Astrocyte (in vitro differentiated cells and primary cell): ENCODE measurements around the gene RAB39A. TPM values are rescaled to one million over a fixed set of nuclear protein-coding genes. Genes with fewer than 3 reads are reported as not detected.

Experiments used
- DNase-seq: peaks from one replicate; pipeline ENCODE4 v3.0.0-alpha.2; 2010; ENCODE audit warnings: low read depth
- FAIRE-seq: peaks from 2 replicates; lab custom pipeline; 2011; peaks lifted over from hg19 to GRCh38; lab: Jason Lieb, UNC
- H2AFZ ChIP-seq: 2 replicates; pipeline ENCODE4 v1.6.0; 2012; ENCODE audit warnings: low read depth, low read length, inconsistent platforms
- H3K27ac ChIP-seq: 2 replicates; pipeline ENCODE4 v1.5.1; 2011; ENCODE audit warnings: low read depth, low read length, inconsistent platforms
- H3K27me3 ChIP-seq: 2 replicates; pipeline ENCODE4 v1.6.0; 2011; ENCODE audit warnings: low read length, inconsistent platforms; ENCODE audit not compliant: insufficient read depth
- H3K36me3 ChIP-seq: 2 replicates; pipeline ENCODE4 v1.5.1; 2011; ENCODE audit warnings: low read length, inconsistent platforms; ENCODE audit not compliant: insufficient read depth
- H3K4me1 ChIP-seq: 2 replicates; pipeline ENCODE4 v1.5.1; 2011; ENCODE audit warnings: low read length, inconsistent platforms; ENCODE audit not compliant: insufficient read depth
- H3K4me2 ChIP-seq: 2 replicates; pipeline ENCODE4 v1.6.0; 2012; ENCODE audit warnings: low read length, inconsistent platforms
- H3K4me3 ChIP-seq: 2 replicates; pipeline ENCODE4 v1.5.1; 2011; ENCODE audit warnings: low read depth, mild to moderate bottlenecking, low read length, inconsistent platforms; ENCODE audit not compliant: insufficient read depth
- H3K79me2 ChIP-seq: 2 replicates; pipeline ENCODE4 v1.6.0; 2012; ENCODE audit warnings: mild to moderate bottlenecking, low read length, inconsistent platforms; ENCODE audit not compliant: insufficient read depth
- H3K9ac ChIP-seq: 2 replicates; pipeline ENCODE4 v1.6.0; 2012; ENCODE audit warnings: mild to moderate bottlenecking, low read length, inconsistent platforms
- H3K9me3 ChIP-seq: 2 replicates; pipeline ENCODE4 v1.5.1; 2012; ENCODE audit warnings: low read depth, mild to moderate bottlenecking, low read length, inconsistent platforms; ENCODE audit not compliant: insufficient read depth
- H4K20me1 ChIP-seq: 2 replicates; pipeline ENCODE4 v1.6.0; 2012; ENCODE audit warnings: low read length, inconsistent platforms; ENCODE audit not compliant: insufficient read depth
- H3K27ac Mint-ChIP-seq: one replicate; pipeline ENCODE4 v1.8.0; 2021; ENCODE audit warnings: mild to moderate bottlenecking, mixed read lengths; ENCODE audit not compliant: unreplicated experiment
- H3K27me3 Mint-ChIP-seq: one replicate; pipeline ENCODE4 v1.8.0; 2021; ENCODE audit warnings: low read depth, mixed read lengths; ENCODE audit not compliant: unreplicated experiment
- H3K36me3 Mint-ChIP-seq: one replicate; pipeline ENCODE4 v1.8.0; 2021; ENCODE audit warnings: low read depth, mixed read lengths; ENCODE audit not compliant: unreplicated experiment
- H3K4me1 Mint-ChIP-seq: one replicate; pipeline ENCODE4 v1.8.0; 2021; ENCODE audit warnings: low read depth, mixed read lengths; ENCODE audit not compliant: unreplicated experiment
- H3K4me3 Mint-ChIP-seq: one replicate; pipeline ENCODE4 v1.8.0; 2021; ENCODE audit warnings: mild to moderate bottlenecking, moderate library complexity, mixed read lengths; ENCODE audit not compliant: unreplicated experiment
- H3K9me3 Mint-ChIP-seq: one replicate; pipeline ENCODE4 v1.8.0; 2021; ENCODE audit warnings: mild to moderate bottlenecking, mixed read lengths; ENCODE audit not compliant: unreplicated experiment
- EZH2 ChIP-seq: IDR thresholded peaks from 2 replicates; pipeline ENCODE4 v1.6.1; 2012; ENCODE audit warnings: mild to moderate bottlenecking, low read length, inconsistent platforms; ENCODE audit not compliant: insufficient read depth
- total RNA-seq: library from RNA; stranded (reverse); gene quantifications from 2 replicates; pipeline ENCODE4 v1.2.1, GENCODE V29; 2021
- TF ChIP-seq, protein P1 (sequence below): IDR thresholded peaks from 2 replicates; pipeline ENCODE4 v1.5.1; 2011; ENCODE audit warnings: low read depth, mild to moderate bottlenecking, inconsistent platforms, low read length, moderate library complexity; ENCODE audit not compliant: insufficient read depth

RAB39A gene
- total RNA-seq, 1 donor from 2014 or later: 1.5 TPM

GRCh38 chr11:107999759-108000455 is 71.7 kb downstream of the RAB39A start:
- Histone ChIP-seq H3K4me2 (no peak overlapping the region), H4K20me1 (no peaks in the 10 kb centered on the region), H3K27me3 (no peaks in the 10 kb centered on the region), H3K36me3 (no peaks in the 10 kb centered on the region), H3K4me3 (no peak overlapping the region), H3K4me1 (no peaks in the 10 kb centered on the region), H3K9ac (no peak overlapping the region), H3K27ac (no peak overlapping the region), H3K79me2 (no peaks in the 10 kb centered on the region), H2AFZ (no peak overlapping the region), H3K9me3 (no peaks in the 10 kb centered on the region)
- Mint-ChIP-seq H3K4me3 (no peak overlapping the region), H3K4me1 (no peaks in the 10 kb centered on the region), H3K27me3 (peaks cover 3% of the 10 kb centered on the region), H3K36me3 (no peaks in the 10 kb centered on the region), H3K9me3 (no peaks in the 10 kb centered on the region), H3K27ac (peak overlapping the region; percentile 54)
- FAIRE-seq: no peak
- no peak for TF ChIP-seq EZH2
- TF ChIP-seq, protein P1, sequence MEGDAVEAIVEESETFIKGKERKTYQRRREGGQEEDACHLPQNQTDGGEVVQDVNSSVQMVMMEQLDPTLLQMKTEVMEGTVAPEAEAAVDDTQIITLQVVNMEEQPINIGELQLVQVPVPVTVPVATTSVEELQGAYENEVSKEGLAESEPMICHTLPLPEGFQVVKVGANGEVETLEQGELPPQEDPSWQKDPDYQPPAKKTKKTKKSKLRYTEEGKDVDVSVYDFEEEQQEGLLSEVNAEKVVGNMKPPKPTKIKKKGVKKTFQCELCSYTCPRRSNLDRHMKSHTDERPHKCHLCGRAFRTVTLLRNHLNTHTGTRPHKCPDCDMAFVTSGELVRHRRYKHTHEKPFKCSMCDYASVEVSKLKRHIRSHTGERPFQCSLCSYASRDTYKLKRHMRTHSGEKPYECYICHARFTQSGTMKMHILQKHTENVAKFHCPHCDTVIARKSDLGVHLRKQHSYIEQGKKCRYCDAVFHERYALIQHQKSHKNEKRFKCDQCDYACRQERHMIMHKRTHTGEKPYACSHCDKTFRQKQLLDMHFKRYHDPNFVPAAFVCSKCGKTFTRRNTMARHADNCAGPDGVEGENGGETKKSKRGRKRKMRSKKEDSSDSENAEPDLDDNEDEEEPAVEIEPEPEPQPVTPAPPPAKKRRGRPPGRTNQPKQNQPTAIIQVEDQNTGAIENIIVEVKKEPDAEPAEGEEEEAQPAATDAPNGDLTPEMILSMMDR: peak; percentile 50
- DNase-seq: peak; percentile 38

DNA sequence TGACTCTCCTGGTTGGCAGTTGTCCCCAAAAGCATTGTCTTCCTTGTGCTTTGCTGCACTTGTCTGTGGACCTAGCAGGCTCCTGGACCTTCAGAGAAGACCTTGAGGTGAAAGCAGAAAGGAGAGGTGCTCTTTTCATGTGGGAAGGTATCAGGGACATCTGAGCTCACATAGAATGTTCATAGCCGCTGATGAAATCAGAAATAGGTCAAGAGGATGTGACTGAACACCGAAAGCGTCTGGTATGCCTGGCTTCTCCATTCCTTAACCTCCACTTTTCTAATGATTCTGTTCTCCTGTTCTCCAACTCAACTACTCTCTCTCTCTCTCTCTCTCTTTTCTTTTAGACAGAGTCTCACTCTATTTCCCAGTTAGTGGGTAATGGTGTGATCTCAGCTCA is 74.2 kb downstream of the RAB39A start:
- H3K36me3 ChIP-seq: no peaks in the 10 kb centered on the region
- no peaks in the 10 kb centered on the region for H3K27me3 ChIP-seq
- H3K9ac ChIP-seq: no peak overlapping the region
- no peaks in the 10 kb centered on the region for H4K20me1 ChIP-seq
- no peaks in the 10 kb centered on the region for H3K9me3 Mint-ChIP-seq
- DNase-seq (no peak), FAIRE-seq (no peak)
- no peak overlapping the region for H3K27ac Mint-ChIP-seq
- H3K4me3 Mint-ChIP-seq: no peak overlapping the region
- no peaks in the 10 kb centered on the region for H3K4me1 Mint-ChIP-seq
- H3K36me3 Mint-ChIP-seq: no peaks in the 10 kb centered on the region
- H3K4me3 ChIP-seq: no peak overlapping the region
- H3K9me3 ChIP-seq: no peaks in the 10 kb centered on the region
- H3K79me2 ChIP-seq: no peaks in the 10 kb centered on the region
- no peak overlapping the region for H3K27ac ChIP-seq
- H3K4me1 ChIP-seq: no peaks in the 10 kb centered on the region
- no peak for TF ChIP-seq EZH2
- TF ChIP-seq, protein P1: no peak
- H2AFZ ChIP-seq: no peak overlapping the region
- H3K27me3 Mint-ChIP-seq: peaks cover 3% of the 10 kb centered on the region
- no peak overlapping the region for H3K4me2 ChIP-seq

GRCh38 chr11:108003623-108004022 is 75.4 kb downstream of the RAB39A start:
- no peak overlapping the region for H3K4me3 Mint-ChIP-seq
- no peak overlapping the region for H2AFZ ChIP-seq
- no peak overlapping the region for H3K4me3 ChIP-seq
- no peaks in the 10 kb centered on the region for H3K9me3 ChIP-seq
- TF ChIP-seq EZH2: no peak
- TF ChIP-seq, protein P1: no peak
- no peak overlapping the region for H3K27ac Mint-ChIP-seq
- H3K4me1 ChIP-seq: no peaks in the 10 kb centered on the region
- H3K9me3 Mint-ChIP-seq: no peaks in the 10 kb centered on the region
- no peaks in the 10 kb centered on the region for H3K79me2 ChIP-seq
- DNase-seq (no peak), FAIRE-seq (no peak)
- H4K20me1 ChIP-seq: no peaks in the 10 kb centered on the region
- H3K27me3 Mint-ChIP-seq: peaks cover 3% of the 10 kb centered on the region
- H3K36me3 Mint-ChIP-seq: no peaks in the 10 kb centered on the region
- no peaks in the 10 kb centered on the region for H3K36me3 ChIP-seq
- no peaks in the 10 kb centered on the region for H3K4me1 Mint-ChIP-seq
- H3K9ac ChIP-seq: no peak overlapping the region
- no peak overlapping the region for H3K27ac ChIP-seq
- H3K27me3 ChIP-seq: no peaks in the 10 kb centered on the region
- H3K4me2 ChIP-seq: no peak overlapping the region
